WTC11 (cell line): ENCODE measurements around the gene TACR1.

Source experiments
- MYBL2 ChIP-seq: sonication (generic); formaldehyde crosslinking; IDR thresholded peaks from 2 replicates; pipeline ENCODE4 v1.8.1; 2023; ENCODE audit warnings: mild to moderate bottlenecking, moderate library complexity, missing genetic modification reagents
- SP1 ChIP-seq: sonication (generic); formaldehyde crosslinking; conservative IDR thresholded peaks from 2 replicates; pipeline ENCODE4 v1.8.1; 2022; ENCODE audit warnings: missing genetic modification reagents
- TCF7 ChIP-seq: sonication (generic); formaldehyde crosslinking; IDR thresholded peaks from 2 replicates; pipeline ENCODE4 v1.8.0; 2022; ENCODE audit warnings: mild to moderate bottlenecking, low read depth, missing genetic modification reagents, moderate library complexity
- ZNF232 ChIP-seq: sonication (generic); formaldehyde crosslinking; IDR thresholded peaks from 2 replicates; pipeline ENCODE4 v1.8.0; 2022; ENCODE audit warnings: mild to moderate bottlenecking, missing genetic modification reagents
- TF ChIP-seq, protein P1 (sequence below): fragments of 200-600 bp; IDR thresholded peaks from 2 replicates; pipeline ENCODE4 v1.8.0; 2022; ENCODE audit warnings: antibody characterized with exemption
- TF ChIP-seq, protein P2 (sequence below): sonication (generic); formaldehyde crosslinking; IDR thresholded peaks from 2 replicates; pipeline ENCODE4 v1.8.1; 2023; ENCODE audit warnings: mild to moderate bottlenecking, missing genetic modification reagents, moderate library complexity
- TF ChIP-seq, protein P3 (sequence below): sonication (generic); formaldehyde crosslinking; IDR thresholded peaks from 2 replicates; pipeline ENCODE4 v1.8.0; 2022; ENCODE audit warnings: mild to moderate bottlenecking, missing genetic modification reagents

DNA sequence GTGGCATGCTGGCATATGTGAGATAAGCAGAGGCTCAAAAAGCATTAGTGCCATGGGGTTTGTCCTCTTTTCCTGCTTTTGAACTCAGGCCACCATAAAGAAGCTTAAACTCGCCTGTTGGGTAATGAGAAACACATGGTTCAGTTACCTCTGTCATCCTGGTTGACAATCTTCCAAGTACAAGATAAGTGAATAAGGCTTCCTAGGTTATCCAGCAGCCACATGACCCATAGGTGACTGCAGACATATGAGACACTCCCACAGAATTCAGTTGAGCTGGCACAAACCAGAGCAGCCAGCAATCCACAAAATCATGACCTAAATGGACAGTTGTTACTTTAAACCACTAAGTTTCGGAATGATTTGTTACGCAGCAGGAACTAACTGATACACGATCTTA is 97.3 kb downstream of the TACR1 start:
- TF ChIP-seq SP1, result no peak
- TF ChIP-seq, protein P1, sequence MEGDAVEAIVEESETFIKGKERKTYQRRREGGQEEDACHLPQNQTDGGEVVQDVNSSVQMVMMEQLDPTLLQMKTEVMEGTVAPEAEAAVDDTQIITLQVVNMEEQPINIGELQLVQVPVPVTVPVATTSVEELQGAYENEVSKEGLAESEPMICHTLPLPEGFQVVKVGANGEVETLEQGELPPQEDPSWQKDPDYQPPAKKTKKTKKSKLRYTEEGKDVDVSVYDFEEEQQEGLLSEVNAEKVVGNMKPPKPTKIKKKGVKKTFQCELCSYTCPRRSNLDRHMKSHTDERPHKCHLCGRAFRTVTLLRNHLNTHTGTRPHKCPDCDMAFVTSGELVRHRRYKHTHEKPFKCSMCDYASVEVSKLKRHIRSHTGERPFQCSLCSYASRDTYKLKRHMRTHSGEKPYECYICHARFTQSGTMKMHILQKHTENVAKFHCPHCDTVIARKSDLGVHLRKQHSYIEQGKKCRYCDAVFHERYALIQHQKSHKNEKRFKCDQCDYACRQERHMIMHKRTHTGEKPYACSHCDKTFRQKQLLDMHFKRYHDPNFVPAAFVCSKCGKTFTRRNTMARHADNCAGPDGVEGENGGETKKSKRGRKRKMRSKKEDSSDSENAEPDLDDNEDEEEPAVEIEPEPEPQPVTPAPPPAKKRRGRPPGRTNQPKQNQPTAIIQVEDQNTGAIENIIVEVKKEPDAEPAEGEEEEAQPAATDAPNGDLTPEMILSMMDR, result no peak
- no peak for TF ChIP-seq ZNF232 (CRISPR knock-in tag)
- no peak for TF ChIP-seq TCF7 (CRISPR knock-in tag)
- TF ChIP-seq, protein P2, sequence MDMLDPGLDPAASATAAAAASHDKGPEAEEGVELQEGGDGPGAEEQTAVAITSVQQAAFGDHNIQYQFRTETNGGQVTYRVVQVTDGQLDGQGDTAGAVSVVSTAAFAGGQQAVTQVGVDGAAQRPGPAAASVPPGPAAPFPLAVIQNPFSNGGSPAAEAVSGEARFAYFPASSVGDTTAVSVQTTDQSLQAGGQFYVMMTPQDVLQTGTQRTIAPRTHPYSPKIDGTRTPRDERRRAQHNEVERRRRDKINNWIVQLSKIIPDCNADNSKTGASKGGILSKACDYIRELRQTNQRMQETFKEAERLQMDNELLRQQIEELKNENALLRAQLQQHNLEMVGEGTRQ (CRISPR knock-in tag), result no peak
- no peak for TF ChIP-seq MYBL2 (CRISPR knock-in tag)
- TF ChIP-seq, protein P3, sequence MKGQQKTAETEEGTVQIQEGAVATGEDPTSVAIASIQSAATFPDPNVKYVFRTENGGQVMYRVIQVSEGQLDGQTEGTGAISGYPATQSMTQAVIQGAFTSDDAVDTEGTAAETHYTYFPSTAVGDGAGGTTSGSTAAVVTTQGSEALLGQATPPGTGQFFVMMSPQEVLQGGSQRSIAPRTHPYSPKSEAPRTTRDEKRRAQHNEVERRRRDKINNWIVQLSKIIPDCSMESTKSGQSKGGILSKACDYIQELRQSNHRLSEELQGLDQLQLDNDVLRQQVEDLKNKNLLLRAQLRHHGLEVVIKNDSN (CRISPR knock-in tag), result no peak
